ENCODE measurements around the gene TTC36.

- no peak for TF ChIP-seq EZH2 (IDR thresholded peaks at IDR 0.05; ENCODE audit: insufficient read depth, poor library complexity, severe bottlenecking)
- TF ChIP-seq EZH2phosphoT487 (IDR thresholded peaks at IDR 0.05; ENCODE audit: insufficient read depth, low read depth) = no peak
These were observed 33.5 kb downstream of the TTC36 start for GRCh38 chr11:118560806-118561205.
